Chondrocyte (in vitro differentiated cells): Measurements from ENCODE around the gene KLF17. TPM values are rescaled to one million over a fixed set of nuclear protein-coding genes. Genes with fewer than 3 reads are reported as not detected.

Experiments
- DNase-seq: peaks from one replicate; pipeline ENCODE4 v3.0.0; 2021; ENCODE audit warnings: mixed read lengths, low spot score
- H3K27ac Mint-ChIP-seq: one replicate; pipeline ENCODE4 v1.8.0; 2021; ENCODE audit warnings: mild to moderate bottlenecking, moderate library complexity, mixed read lengths; ENCODE audit not compliant: unreplicated experiment
- H3K27me3 Mint-ChIP-seq: 2 replicates; pipeline ENCODE4 v1.8.0; 2021; ENCODE audit warnings: low read depth, mixed read lengths
- H3K36me3 Mint-ChIP-seq: 2 replicates; pipeline ENCODE4 v1.8.0; 2021; ENCODE audit warnings: low read depth, mixed read lengths
- H3K4me1 Mint-ChIP-seq: 2 replicates; pipeline ENCODE4 v1.8.0; 2021; ENCODE audit warnings: low read depth, mild to moderate bottlenecking, mixed read lengths
- H3K4me3 Mint-ChIP-seq: one replicate; pipeline ENCODE4 v1.8.0; 2021; ENCODE audit warnings: mild to moderate bottlenecking, moderate library complexity, mixed read lengths; ENCODE audit not compliant: unreplicated experiment
- H3K9me3 Mint-ChIP-seq: 2 replicates; pipeline ENCODE4 v1.8.0; 2021; ENCODE audit warnings: low read depth, mixed read lengths
- total RNA-seq: library from RNA; stranded (reverse); gene quantifications from 3 replicates; pipeline ENCODE4 v1.2.1, GENCODE V29; 2021
- TF ChIP-seq, protein P1 (sequence below): fragments of 200-600 bp; sonication (generic); IDR thresholded peaks from 2 replicates; pipeline ENCODE4 v1.5.0; 2021; ENCODE audit warnings: antibody characterized with exemption, mild to moderate bottlenecking, moderate library complexity

Gene KLF17
- total RNA-seq, 1 donor from 2014 or later = not detected

DNA sequence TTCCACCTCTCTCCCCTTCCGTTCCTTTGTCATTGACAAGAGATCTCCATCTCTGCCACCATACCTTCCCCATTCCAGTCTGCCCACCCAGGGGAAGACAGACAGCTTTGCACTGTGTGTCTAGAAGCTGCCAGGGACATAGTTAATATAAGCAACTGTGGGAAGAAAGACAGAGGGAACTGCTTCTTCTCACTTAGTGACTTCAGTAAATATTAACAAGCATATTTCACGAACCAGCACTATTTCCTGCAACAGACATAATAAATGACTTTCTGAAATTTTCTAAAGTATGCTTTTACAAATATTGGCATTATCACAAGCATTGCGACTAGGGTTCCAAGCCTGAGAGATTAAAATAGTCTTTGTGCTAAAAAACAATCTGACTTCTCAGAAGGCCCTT is 44.2 kb upstream of the KLF17 start:
- Mint-ChIP-seq H3K36me3 (peaks cover 2% of the 10 kb centered on the region), H3K4me1 (peaks cover 28% of the 10 kb centered on the region), H3K9me3 (no peaks in the 10 kb centered on the region), H3K27ac (peak overlapping the region; percentile 88), H3K27me3 (no peaks in the 10 kb centered on the region), H3K4me3 (no peak overlapping the region)
- TF ChIP-seq, protein P1, sequence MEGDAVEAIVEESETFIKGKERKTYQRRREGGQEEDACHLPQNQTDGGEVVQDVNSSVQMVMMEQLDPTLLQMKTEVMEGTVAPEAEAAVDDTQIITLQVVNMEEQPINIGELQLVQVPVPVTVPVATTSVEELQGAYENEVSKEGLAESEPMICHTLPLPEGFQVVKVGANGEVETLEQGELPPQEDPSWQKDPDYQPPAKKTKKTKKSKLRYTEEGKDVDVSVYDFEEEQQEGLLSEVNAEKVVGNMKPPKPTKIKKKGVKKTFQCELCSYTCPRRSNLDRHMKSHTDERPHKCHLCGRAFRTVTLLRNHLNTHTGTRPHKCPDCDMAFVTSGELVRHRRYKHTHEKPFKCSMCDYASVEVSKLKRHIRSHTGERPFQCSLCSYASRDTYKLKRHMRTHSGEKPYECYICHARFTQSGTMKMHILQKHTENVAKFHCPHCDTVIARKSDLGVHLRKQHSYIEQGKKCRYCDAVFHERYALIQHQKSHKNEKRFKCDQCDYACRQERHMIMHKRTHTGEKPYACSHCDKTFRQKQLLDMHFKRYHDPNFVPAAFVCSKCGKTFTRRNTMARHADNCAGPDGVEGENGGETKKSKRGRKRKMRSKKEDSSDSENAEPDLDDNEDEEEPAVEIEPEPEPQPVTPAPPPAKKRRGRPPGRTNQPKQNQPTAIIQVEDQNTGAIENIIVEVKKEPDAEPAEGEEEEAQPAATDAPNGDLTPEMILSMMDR = no peak
- no peak for DNase-seq

GRCh38 chr1:44076066-44076465 is 42.6 kb upstream of the KLF17 start:
- H3K4me1 Mint-ChIP-seq = peaks cover 28% of the 10 kb centered on the region

DNA sequence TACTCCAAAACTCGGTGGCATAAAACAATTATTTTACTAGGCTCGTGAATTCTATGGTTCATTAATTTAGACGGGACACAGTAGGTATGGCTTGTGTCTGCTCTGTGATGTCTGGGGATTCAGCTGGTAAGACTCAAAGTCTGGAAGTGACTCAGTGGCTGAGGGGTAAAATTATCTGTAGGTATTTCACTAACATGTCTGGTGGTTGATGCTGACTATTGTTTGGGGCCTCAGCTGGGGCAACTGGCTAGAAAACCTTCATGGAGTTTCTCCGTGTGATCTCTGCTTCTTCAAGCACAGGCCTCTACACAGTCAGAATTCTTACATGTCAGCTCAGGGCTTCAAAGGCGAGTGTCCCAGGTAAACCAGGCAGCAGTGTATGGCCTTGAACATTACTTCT is 41.2 kb upstream of the KLF17 start:
- no peaks in the 10 kb centered on the region for H3K9me3 Mint-ChIP-seq
- no peaks in the 10 kb centered on the region for H3K36me3 Mint-ChIP-seq
- H3K4me1 Mint-ChIP-seq = peaks cover 24% of the 10 kb centered on the region
- H3K27ac Mint-ChIP-seq = no peak overlapping the region
- no peak for DNase-seq
- H3K4me3 Mint-ChIP-seq = no peak overlapping the region
- no peaks in the 10 kb centered on the region for H3K27me3 Mint-ChIP-seq
- TF ChIP-seq, protein P1 = no peak

More at GRCh38 chr1:44076066-44076465, 42.6 kb upstream of the KLF17 start:
- TF ChIP-seq, protein P1 = no peak
- Mint-ChIP-seq H3K9me3 (no peaks in the 10 kb centered on the region), H3K27ac (no peak overlapping the region), H3K36me3 (peaks cover 2% of the 10 kb centered on the region), H3K4me3 (no peak overlapping the region), H3K27me3 (no peaks in the 10 kb centered on the region)
- no peak for DNase-seq

DNA sequence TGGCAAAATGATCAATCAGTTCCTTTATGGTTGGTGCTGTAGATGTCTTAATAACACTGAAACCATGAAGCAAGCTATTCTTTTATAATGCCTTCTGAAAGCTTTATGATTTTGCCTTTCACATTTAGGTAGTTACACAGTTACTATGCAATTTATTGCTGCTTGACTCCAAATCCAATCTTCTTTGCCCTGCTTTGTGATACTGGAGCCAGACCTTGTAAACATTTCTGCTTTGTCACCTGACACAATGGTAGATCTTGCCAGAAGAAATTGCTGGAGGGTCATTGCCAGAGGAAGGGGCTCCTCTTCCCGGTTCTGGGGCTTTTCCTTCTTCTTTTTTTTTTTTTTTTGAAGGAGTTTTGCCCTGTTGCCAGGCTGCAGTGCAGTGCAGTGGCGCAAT is 40.5 kb upstream of the KLF17 start:
- TF ChIP-seq, protein P1 = no peak
- Mint-ChIP-seq H3K27me3 (no peaks in the 10 kb centered on the region), H3K4me3 (no peak overlapping the region), H3K27ac (no peak overlapping the region), H3K36me3 (no peaks in the 10 kb centered on the region), H3K9me3 (no peaks in the 10 kb centered on the region), H3K4me1 (peaks cover 20% of the 10 kb centered on the region)
- DNase-seq = no peak

GRCh38 chr1:44079566-44079965 is 39.1 kb upstream of the KLF17 start:
- Mint-ChIP-seq H3K27ac (no peak overlapping the region), H3K4me3 (no peak overlapping the region), H3K4me1 (peaks cover 9% of the 10 kb centered on the region), H3K27me3 (no peaks in the 10 kb centered on the region), H3K9me3 (no peaks in the 10 kb centered on the region), H3K36me3 (no peaks in the 10 kb centered on the region)
- TF ChIP-seq, protein P1 = no peak
- no peak for DNase-seq
